SK-N-DZ (cell line): Measurements from ENCODE around the gene KATNAL2.
A peak's percentile ranks its signal among the peaks of the same experiment; 100 is the strongest.
"Not testable (repeated sequence)": the region's sequence is repeated elsewhere in the genome, so short reads cannot be mapped to it uniquely, and the experiment has no call there.

Experiments
- DNase-seq: peaks from one replicate; pipeline ENCODE4 v3.0.0-alpha.2; 2015; ENCODE audit warnings: low spot score

KATNAL2 gene

GRCh38 chr18:46939337-46939963 is 22.0 kb downstream of the KATNAL2 start:
- no peak for DNase-seq

- DNase-seq, result no peak
Measured at GRCh38 chr18:46939998-46940571, 22.7 kb downstream of the KATNAL2 start.

GRCh38 chr18:46942646-46943045 is 25.2 kb downstream of the KATNAL2 start:
- no peak for DNase-seq

- peak; percentile 83 for DNase-seq
Measured at GRCh38 chr18:46946656-46947282, 29.4 kb downstream of the KATNAL2 start.

- peak; percentile 29 for DNase-seq
Measured at GRCh38 chr18:46950064-46950656, 32.8 kb downstream of the KATNAL2 start.

GRCh38 chr18:46953195-46953594 is 35.8 kb downstream of the KATNAL2 start:
- no peak for DNase-seq

GRCh38 chr18:46958209-46958608 is 40.8 kb downstream of the KATNAL2 start:
- no peak for DNase-seq

- DNase-seq, result not testable (repeated sequence)
Measured at GRCh38 chr18:46963656-46964578, 46.5 kb downstream of the KATNAL2 start.

GRCh38 chr18:46964579-46965293 is 47.3 kb downstream of the KATNAL2 start:
- not testable (repeated sequence) for DNase-seq

- DNase-seq, result not testable (repeated sequence)
Measured at GRCh38 chr18:46966266-46966665, 48.9 kb downstream of the KATNAL2 start.

GRCh38 chr18:46969551-46969950 is 52.1 kb downstream of the KATNAL2 start:
- DNase-seq, result not testable (repeated sequence)

GRCh38 chr18:47019870-47020269 is 102.5 kb downstream of the KATNAL2 start:
- DNase-seq, result not testable (repeated sequence)

- not testable (repeated sequence) for DNase-seq
Measured at GRCh38 chr18:47020757-47021156, 103.4 kb downstream of the KATNAL2 start.

- DNase-seq, result not testable (repeated sequence)
Measured at GRCh38 chr18:47022821-47023220, 105.4 kb downstream of the KATNAL2 start.

- not testable (repeated sequence) for DNase-seq
Measured at GRCh38 chr18:47023769-47024465, 106.5 kb downstream of the KATNAL2 start.

GRCh38 chr18:47025557-47026174 is 108.3 kb downstream of the KATNAL2 start:
- DNase-seq, result not testable (repeated sequence)

GRCh38 chr18:47028738-47029137 is 111.3 kb downstream of the KATNAL2 start:
- not testable (repeated sequence) for DNase-seq

- not testable (repeated sequence) for DNase-seq
Measured at GRCh38 chr18:47029684-47030353, 112.4 kb downstream of the KATNAL2 start.

GRCh38 chr18:47030887-47031286 is 113.5 kb downstream of the KATNAL2 start:
- DNase-seq, result not testable (repeated sequence)
